H9 (cell line): ENCODE measurements around the gene CALCR. TPM values are rescaled to one million over a fixed set of nuclear protein-coding genes. Genes with fewer than 3 reads are reported as not detected.

Source experiments
- DNase-seq: peaks from one replicate; pipeline ENCODE4 v3.0.0-alpha.2; 2017
- H2AFZ ChIP-seq: one replicate; pipeline ENCODE4 v1.6.1; 2013; ENCODE audit warnings: mild to moderate bottlenecking, low read length, control low read depth, moderate library complexity
- H2AK5ac ChIP-seq: 2 replicates; pipeline ENCODE4 v1.6.1; 2013; ENCODE audit warnings: low read length, control low read depth, mixed read lengths; ENCODE audit not compliant: insufficient read length
- H2BK120ac ChIP-seq: one replicate; pipeline ENCODE4 v1.6.1; 2013; ENCODE audit warnings: low read depth, mild to moderate bottlenecking, low read length, control low read depth, inconsistent platforms; ENCODE audit not compliant: poor library complexity, severe bottlenecking
- H2BK12ac ChIP-seq: 2 replicates; pipeline ENCODE4 v1.6.1; 2013; ENCODE audit warnings: low read length, control low read depth, mixed read lengths, low read depth; ENCODE audit not compliant: insufficient read length
- H2BK15ac ChIP-seq: 2 replicates; pipeline ENCODE4 v1.6.1; 2013; ENCODE audit warnings: low read depth, low read length, control low read depth
- H2BK20ac ChIP-seq: one replicate; pipeline ENCODE4 v1.6.1; 2013; ENCODE audit warnings: low read depth, mild to moderate bottlenecking, low read length, control low read depth, inconsistent platforms; ENCODE audit not compliant: poor library complexity, severe bottlenecking
- H2BK5ac ChIP-seq: 2 replicates; pipeline ENCODE4 v1.6.1; 2013; ENCODE audit warnings: low read length, control low read depth, mixed read lengths; ENCODE audit not compliant: insufficient read length
- H3K14ac ChIP-seq: 2 replicates; pipeline ENCODE4 v1.6.1; 2013; ENCODE audit warnings: low read length, control low read depth; ENCODE audit not compliant: insufficient read depth
- H3K18ac ChIP-seq: 2 replicates; pipeline ENCODE4 v1.6.1; 2013; ENCODE audit warnings: low read depth, mild to moderate bottlenecking, mixed read lengths, low read length, control low read depth; ENCODE audit not compliant: insufficient read length
- H3K23ac ChIP-seq: 2 replicates; pipeline ENCODE4 v1.6.1; 2013; ENCODE audit warnings: low read length, control low read depth, mixed read lengths, low read depth; ENCODE audit not compliant: insufficient read length
- H3K23me2 ChIP-seq: 2 replicates; pipeline ENCODE4 v1.6.1; 2013; ENCODE audit warnings: low read depth, mild to moderate bottlenecking, mixed read lengths, low read length, control low read depth; ENCODE audit not compliant: insufficient read length, poor library complexity, severe bottlenecking
- H3K27ac ChIP-seq: 2 replicates; pipeline ENCODE4 v1.5.1; 2013; ENCODE audit warnings: low read length, control low read depth, mixed read lengths, low read depth; ENCODE audit not compliant: insufficient read length
- H3K27me3 ChIP-seq: 2 replicates; pipeline ENCODE4 v1.6.1; 2013; ENCODE audit warnings: low read length, control low read depth, inconsistent platforms; ENCODE audit not compliant: insufficient read depth
- H3K4ac ChIP-seq: 2 replicates; pipeline ENCODE4 v1.6.1; 2013; ENCODE audit warnings: low read depth, mild to moderate bottlenecking, control low read depth, inconsistent platforms, low read length, moderate library complexity
- H3K4me1 ChIP-seq: 2 replicates; pipeline ENCODE4 v1.6.1; 2013; ENCODE audit warnings: low read length, control low read depth, inconsistent platforms; ENCODE audit not compliant: insufficient read depth
- H3K4me2 ChIP-seq: 2 replicates; pipeline ENCODE4 v1.6.1; 2013; ENCODE audit warnings: low read length, control low read depth, mixed read lengths; ENCODE audit not compliant: insufficient read length, insufficient read depth
- H3K56ac ChIP-seq: 2 replicates; pipeline ENCODE4 v1.6.1; 2013; ENCODE audit warnings: low read depth, mild to moderate bottlenecking, mixed read lengths, low read length, control low read depth; ENCODE audit not compliant: insufficient read length
- H3K79me1 ChIP-seq: 2 replicates; pipeline ENCODE4 v1.6.1; 2013; ENCODE audit warnings: low read depth, mild to moderate bottlenecking, moderate library complexity, low read length, control low read depth, inconsistent platforms; ENCODE audit not compliant: insufficient read depth, poor library complexity, severe bottlenecking
- H3K79me2 ChIP-seq: 2 replicates; pipeline ENCODE4 v1.6.1; 2013; ENCODE audit warnings: low read length, control low read depth, inconsistent platforms; ENCODE audit not compliant: insufficient read depth
- H3K9ac ChIP-seq: 2 replicates; pipeline ENCODE4 v1.6.1; 2013; ENCODE audit warnings: low read length, control low read depth, mixed read lengths; ENCODE audit not compliant: insufficient read length; ENCODE audit errors: extremely low read depth
- H3K9me3 ChIP-seq: one replicate; pipeline ENCODE4 v1.6.1; 2013; ENCODE audit warnings: low read depth, low read length, inconsistent platforms; ENCODE audit not compliant: control insufficient read depth
- H3T11ph ChIP-seq: one replicate; pipeline ENCODE4 v1.6.1; 2013; ENCODE audit warnings: mild to moderate bottlenecking, low read length, control low read depth, inconsistent platforms
- H4K20me1 ChIP-seq: one replicate; pipeline ENCODE4 v1.6.1; 2013; ENCODE audit not compliant: control insufficient read depth, insufficient read length, insufficient read depth
- H4K5ac ChIP-seq: 2 replicates; pipeline ENCODE4 v1.6.1; 2013; ENCODE audit warnings: low read depth, mild to moderate bottlenecking, mixed read lengths, low read length, control low read depth; ENCODE audit not compliant: insufficient read length
- H4K8ac ChIP-seq: replicated peaks from 2 replicates; pipeline ENCODE4 v1.6.1; 2013; ENCODE audit warnings: low read length, control low read depth, mixed read lengths, low read depth; ENCODE audit not compliant: insufficient read length
- H4K91ac ChIP-seq: 2 replicates; pipeline ENCODE4 v1.6.1; 2013; ENCODE audit warnings: low read depth, mild to moderate bottlenecking, moderate library complexity, mixed read lengths, low read length, control low read depth; ENCODE audit not compliant: insufficient read length
- H3K27ac Mint-ChIP-seq, 3 experiments: 2 replicates in 2 of 3; 3 replicates in 1 of 3; pipeline ENCODE4 v1.8.0; 2020 to 2021; ENCODE audit warnings: mixed read lengths in 3 of 3, mild to moderate bottlenecking in 1 of 3, moderate library complexity in 1 of 3
- H3K27me3 Mint-ChIP-seq: 2 replicates; pipeline ENCODE4 v1.8.0; 2021; ENCODE audit warnings: low read depth, mild to moderate bottlenecking, moderate library complexity, mixed read lengths
- H3K36me3 Mint-ChIP-seq, 3 experiments: 2 replicates in 2 of 3; 3 replicates in 1 of 3; pipeline ENCODE4 v1.8.0; 2020 to 2021; ENCODE audit warnings: low read depth in 3 of 3, mixed read lengths in 3 of 3; ENCODE audit not compliant: insufficient read depth in 1 of 3
- H3K4me1 Mint-ChIP-seq, 2 experiments: 2 replicates each; pipeline ENCODE4 v1.8.0; 2020; ENCODE audit warnings: mixed read lengths in 2 of 2
- H3K4me3 Mint-ChIP-seq, 2 experiments: 2 replicates in 1 of 2; 3 replicates in 1 of 2; pipeline ENCODE4 v1.8.0; 2020 to 2021; ENCODE audit warnings: mild to moderate bottlenecking in 2 of 2, mixed read lengths in 2 of 2, moderate library complexity in 1 of 2
- H3K9me3 Mint-ChIP-seq, 2 experiments: 2 replicates in 1 of 2; 3 replicates in 1 of 2; pipeline ENCODE4 v1.8.0; 2020; ENCODE audit warnings: mild to moderate bottlenecking in 2 of 2, mixed read lengths in 2 of 2, moderate library complexity in 1 of 2
- CTCF ChIP-seq: fragments of 200-600 bp; sonication (generic); conservative IDR thresholded peaks from 3 replicates; pipeline ENCODE4 v1.8.0; 2021; ENCODE audit warnings: antibody characterized with exemption, mild to moderate bottlenecking
- WGBS: extraction: QIAGEN DNeasy Blood & Tissue Kit; methylation state at CpG from one replicate; pipeline ENCODE4 v1.1.7; 2013; ENCODE audit warnings: missing lambda C conversion rate, low lambda C conversion rate, mixed read lengths; ENCODE audit not compliant: insufficient read length; ENCODE audit errors: extremely low coverage; 5-methylcytosine and 5-hydroxymethylcytosine counted together
- total RNA-seq: library from RNA; stranded (reverse); gene quantifications from 2 replicates; pipeline ENCODE4 v1.2.1, GENCODE V29; 2021

The CALCR gene
- total RNA-seq, 1 experiment from 2014 or later, result 0.52 TPM

- H2BK120ac ChIP-seq, result no peak overlapping the region
- no peak overlapping the region for H4K8ac ChIP-seq
- DNase-seq, result no peak
- H3K4me1 Mint-ChIP-seq, result peaks cover 6 to 17% of the 10 kb centered on the region in 2 experiments
- no peaks in the 10 kb centered on the region; a peak in 1 of 5 replicates for H3K9me3 Mint-ChIP-seq
- H2AK5ac ChIP-seq, result no peak overlapping the region
- no peak for TF ChIP-seq CTCF
- no CpG with 5 or more reads among the region's 1 CpG for WGBS
- H3K9ac ChIP-seq, result no peak overlapping the region
- no peaks in the 10 kb centered on the region for H3K23me2 ChIP-seq
- no peak overlapping the region for H3K56ac ChIP-seq
- no peaks in the 10 kb centered on the region for H3K36me3 Mint-ChIP-seq
- H3K79me2 ChIP-seq, result no peaks in the 10 kb centered on the region
- H3K27ac Mint-ChIP-seq, result no peak overlapping the region
- no peak overlapping the region for H3T11ph ChIP-seq
- H3K4me2 ChIP-seq, result no peak overlapping the region
- no peak overlapping the region for H3K4ac ChIP-seq
- H2BK5ac ChIP-seq, result no peak overlapping the region
- no peak overlapping the region for H4K5ac ChIP-seq
- no peak overlapping the region for H4K91ac ChIP-seq
- no peak overlapping the region for H2BK20ac ChIP-seq
- no peaks in the 10 kb centered on the region for H3K4me1 ChIP-seq
- H3K27ac ChIP-seq, result no peak overlapping the region
- H3K14ac ChIP-seq, result no peak overlapping the region
- H3K23ac ChIP-seq, result no peak overlapping the region
- no peak overlapping the region for H3K18ac ChIP-seq
- H3K27me3 Mint-ChIP-seq, result no peaks in the 10 kb centered on the region
- H3K27me3 ChIP-seq, result no peaks in the 10 kb centered on the region
- no peaks in the 10 kb centered on the region for H4K20me1 ChIP-seq
- H2BK15ac ChIP-seq, result no peak overlapping the region
- no peak overlapping the region for H2AFZ ChIP-seq
- no peaks in the 10 kb centered on the region for H3K79me1 ChIP-seq
- no peak overlapping the region for H3K4me3 Mint-ChIP-seq
- H3K9me3 ChIP-seq, result no peaks in the 10 kb centered on the region
- no peak overlapping the region for H2BK12ac ChIP-seq
These were observed 49.3 kb upstream of the CALCR start for GRCh38 chr7:93623816-93624215.
